OCI-LY3 (cell line): ENCODE measurements around the gene DNAJC5.

Experiments
- H2AFZ ChIP-seq: fragments of 200-600, 300-600 bp; shearing (Covaris generic); 2 replicates; pipeline ENCODE4 v1.6.0; 2014; ENCODE audit warnings: antibody characterized with exemption, low read depth, low read length
- H3K27ac ChIP-seq: fragments of 200-600, 300-600 bp; sonication (generic); 2 replicates; pipeline ENCODE4 v1.5.1; 2014; ENCODE audit warnings: mild to moderate bottlenecking, low read length, moderate library complexity, mixed read lengths
- H3K27me3 ChIP-seq: fragments of 200-600, 300-600 bp; sonication (generic); 2 replicates; pipeline ENCODE4 v1.6.1; 2014; ENCODE audit warnings: low read depth, low read length, mixed read lengths
- H3K36me3 ChIP-seq: fragments of 200-600, 300-600 bp; sonication (generic); replicated peaks from 2 replicates; pipeline ENCODE3; 2014; ENCODE audit warnings: low read depth, low read length, mixed read lengths
- H3K4me1 ChIP-seq: fragments of 300-600, 200-600 bp; sonication (generic); 2 replicates; pipeline ENCODE4 v1.6.1; 2014; ENCODE audit warnings: low read length, mixed read lengths
- H3K4me2 ChIP-seq: fragments of 200-600, 300-600 bp; sonication (generic); 2 replicates; pipeline ENCODE4 v1.6.1; 2014; ENCODE audit warnings: low read length, mixed read lengths
- H3K4me3 ChIP-seq: fragments of 300-600, 200-600 bp; sonication (generic); 2 replicates; pipeline ENCODE4 v1.5.1; 2014; ENCODE audit warnings: antibody characterized with exemption, mild to moderate bottlenecking, low read length, moderate library complexity
- H3K79me2 ChIP-seq: fragments of 300-600, 200-600 bp; shearing (Covaris generic); 2 replicates; pipeline ENCODE4 v1.6.1; 2014; ENCODE audit warnings: mild to moderate bottlenecking, low read length, mixed read lengths
- H3K9ac ChIP-seq: fragments of 300-600, 200-600 bp; shearing (Covaris generic); 2 replicates; pipeline ENCODE4 v1.6.0; 2014; ENCODE audit warnings: mild to moderate bottlenecking, low read length, moderate library complexity
- H3K9me3 ChIP-seq: fragments of 200-600, 300-600 bp; shearing (Covaris generic); 2 replicates; pipeline ENCODE4 v1.6.1; 2014; ENCODE audit warnings: low read length, mixed read lengths; ENCODE audit not compliant: insufficient read depth
- H4K20me1 ChIP-seq: fragments of 200-600, 300-600 bp; sonication (generic); 2 replicates; pipeline ENCODE4 v1.6.1; 2016; ENCODE audit warnings: low read length, mixed read lengths; ENCODE audit not compliant: insufficient read depth
- CTCF ChIP-seq: fragments of 200-600, 300-600 bp; sonication (generic); IDR thresholded peaks from 2 replicates; pipeline ENCODE4 v1.5.1; 2014; ENCODE audit warnings: antibody characterized with exemption, low read length, low read depth
- EZH2phosphoT487 ChIP-seq: fragments of 200-600 bp; shearing (Covaris generic); IDR thresholded peaks from 2 replicates; pipeline ENCODE4 v1.6.1; 2018; ENCODE audit warnings: antibody characterized with exemption, mixed run types, low read depth

Gene DNAJC5

GRCh38 chr20:63982937-63983336, 88.0 kb downstream of the DNAJC5 start:
- H3K79me2 ChIP-seq: peaks cover 51% of the 10 kb centered on the region
- H3K9me3 ChIP-seq: no peaks in the 10 kb centered on the region
- TF ChIP-seq EZH2phosphoT487 (no peak), CTCF (no peak)
- H3K4me3 ChIP-seq: no peak overlapping the region
- no peaks in the 10 kb centered on the region for H3K27me3 ChIP-seq
- no peak overlapping the region for H3K27ac ChIP-seq
- H3K9ac ChIP-seq: no peak overlapping the region
- H3K4me2 ChIP-seq: no peak overlapping the region
- no peak overlapping the region for H2AFZ ChIP-seq
- H4K20me1 ChIP-seq: peaks cover 7% of the 10 kb centered on the region; the same call in 1 of the 2 replicates
- H3K4me1 ChIP-seq: peaks cover 22% of the 10 kb centered on the region
- H3K36me3 ChIP-seq: peaks cover 27% of the 10 kb centered on the region
